Raji (cell line): ENCODE data around the gene OPN1MW2.
"Not testable (repeated sequence)": the region's sequence is repeated elsewhere in the genome, so short reads cannot be mapped to it uniquely, and the experiment has no call there.

Experiments
- POLR2A ChIP-seq: IDR thresholded peaks from 2 replicates; pipeline ENCODE4 v1.6.1; 2011; ENCODE audit warnings: low read depth, low read length, control low read depth; ENCODE audit not compliant: insufficient read depth

The OPN1MW2 gene

GRCh38 chrX:154219456-154219855 is at the start of gene OPN1MW2:
Gene OPN1MW2 (plus strand): TSS chrX:154219756. CDS start chrX:154219816, 60 bp downstream.
- not testable (repeated sequence) for TF ChIP-seq POLR2A

- not testable (repeated sequence) for TF ChIP-seq POLR2A
Measured at GRCh38 chrX:154182296-154182695, 37.3 kb upstream of the OPN1MW2 start, which contains the start of gene OPN1MW. Gene OPN1MW (plus strand): TSS chrX:154182596. CDS start chrX:154182678, 82 bp downstream.

GRCh38 chrX:154257282-154257681 is 37.7 kb downstream of the OPN1MW2 start, which contains the start of gene OPN1MW3:
Gene OPN1MW3 (plus strand): TSS chrX:154257582. CDS start chrX:154257620, 38 bp downstream.
- TF ChIP-seq POLR2A, result not testable (repeated sequence)
